CD14-positive monocyte (primary cell): ENCODE data around the gene RDH8. TPM values are rescaled to one million over a fixed set of nuclear protein-coding genes. Genes with fewer than 3 reads are reported as not detected.

Experiments
- DNase-seq, 3 donors: peaks; one replicate each; pipeline ENCODE4 v3.0.0-alpha.2; 2011 to 2022
- H2AFZ ChIP-seq: 2 replicates; pipeline ENCODE4 v1.6.0; 2012; ENCODE audit warnings: mild to moderate bottlenecking, low read depth, low read length, inconsistent platforms; ENCODE audit not compliant: insufficient read depth, poor library complexity, severe bottlenecking
- H3K27ac ChIP-seq, 2 donors: 1 replicate in 1 of 2; 2 replicates in 1 of 2; pipeline ENCODE4 v1.5.1; 2012 to 2013; ENCODE audit warnings: low read length in 2 of 2, control low read depth in 1 of 2, inconsistent platforms in 1 of 2, low read depth in 1 of 2, mild to moderate bottlenecking in 1 of 2
- H3K27me3 ChIP-seq, 2 donors: one replicate each; pipeline versions ENCODE4 v1.6.0 to v1.6.1; 2011 to 2013; ENCODE audit warnings: low read length in 2 of 2; ENCODE audit not compliant: control insufficient read depth in 2 of 2, insufficient read depth in 2 of 2
- H3K36me3 ChIP-seq, 2 donors: replicated peaks in 1 of 2; 1 replicate in 1 of 2; 2 replicates in 1 of 2; pipeline versions ENCODE4 v1.5.1 to v1.6.1; 2012 to 2013; ENCODE audit warnings: low read length in 2 of 2, control low read depth in 1 of 2, inconsistent platforms in 1 of 2, mild to moderate bottlenecking in 1 of 2; ENCODE audit not compliant: insufficient read depth in 2 of 2, control insufficient read depth in 1 of 2
- H3K4me1 ChIP-seq, 2 donors: 1 replicate in 1 of 2; 2 replicates in 1 of 2; pipeline versions ENCODE4 v1.5.1 to v1.6.1; 2012 to 2013; ENCODE audit warnings: low read length in 2 of 2, control low read depth in 1 of 2, inconsistent platforms in 1 of 2, mild to moderate bottlenecking in 1 of 2, moderate library complexity in 1 of 2; ENCODE audit not compliant: insufficient read depth in 2 of 2, control insufficient read depth in 1 of 2
- H3K4me2 ChIP-seq: replicated peaks from 2 replicates; pipeline ENCODE3; 2012; ENCODE audit warnings: low read length, moderate library complexity, mild to moderate bottlenecking; ENCODE audit not compliant: poor library complexity, severe bottlenecking; ENCODE audit errors: extremely low read depth
- H3K4me3 ChIP-seq, 3 experiments: fragments of 200-600 bp in 1 of 3; sonication (generic) in 1 of 3; replicated peaks in 1 of 3; 1 replicate in 2 of 3; 2 replicates in 1 of 3; pipeline ENCODE4 v1.5.1; 2011 to 2013; ENCODE audit warnings: low read length in 3 of 3, mild to moderate bottlenecking in 3 of 3, control low read depth in 2 of 3, low read depth in 2 of 3, inconsistent platforms in 1 of 3, moderate library complexity in 1 of 3
- H3K79me2 ChIP-seq: 2 replicates; pipeline ENCODE4 v1.6.0; 2012; ENCODE audit warnings: mild to moderate bottlenecking, control low read depth, inconsistent platforms, low read length, moderate library complexity; ENCODE audit not compliant: insufficient read depth
- H3K9ac ChIP-seq: 2 replicates; pipeline ENCODE4 v1.6.0; 2017; ENCODE audit warnings: low read length, mild to moderate bottlenecking; ENCODE audit not compliant: insufficient read depth, poor library complexity, severe bottlenecking
- H3K9me3 ChIP-seq, 2 donors: replicated peaks in 1 of 2; 1 replicate in 1 of 2; 2 replicates in 1 of 2; pipeline versions ENCODE4 v1.5.1 to v1.6.1; 2012 to 2013; ENCODE audit warnings: low read length in 2 of 2, control low read depth in 1 of 2; ENCODE audit not compliant: control insufficient read depth in 1 of 2, insufficient read depth in 1 of 2
- H4K20me1 ChIP-seq: 2 replicates; pipeline ENCODE4 v1.6.0; 2012; ENCODE audit warnings: mild to moderate bottlenecking, low read length, control low read depth, moderate library complexity; ENCODE audit not compliant: insufficient read depth
- H3K27ac Mint-ChIP-seq, 7 donors: one replicate each; pipeline ENCODE4 v1.8.0; 2020; ENCODE audit warnings: mild to moderate bottlenecking in 7 of 7, mixed read lengths in 7 of 7, moderate library complexity in 6 of 7, inconsistent platforms in 2 of 7
- H3K27me3 Mint-ChIP-seq, 3 donors: one replicate each; pipeline ENCODE4 v1.8.0; 2021 to 2022; ENCODE audit warnings: low read depth in 3 of 3, mild to moderate bottlenecking in 3 of 3, mixed read lengths in 3 of 3, moderate library complexity in 3 of 3, inconsistent platforms in 1 of 3
- H3K36me3 Mint-ChIP-seq, 2 donors: one replicate each; pipeline ENCODE4 v1.8.0; 2020; ENCODE audit warnings: mixed read lengths in 2 of 2, inconsistent platforms in 1 of 2, mild to moderate bottlenecking in 1 of 2
- H3K4me1 Mint-ChIP-seq: one replicate; pipeline ENCODE4 v1.8.0; 2020; ENCODE audit warnings: mild to moderate bottlenecking, mixed read lengths
- H3K4me3 Mint-ChIP-seq, 2 donors: one replicate each; pipeline ENCODE4 v1.8.0; 2020; ENCODE audit warnings: mild to moderate bottlenecking in 2 of 2, mixed read lengths in 2 of 2, moderate library complexity in 1 of 2
- H3K9me3 Mint-ChIP-seq, 7 donors: one replicate each; pipeline ENCODE4 v1.8.0; 2020 to 2022; ENCODE audit warnings: mixed read lengths in 7 of 7, mild to moderate bottlenecking in 6 of 7, moderate library complexity in 6 of 7, inconsistent platforms in 2 of 7
- WGBS: methylation state at CpG from one replicate; pipeline ENCODE4 v1.1.5; 2013; ENCODE audit warnings: missing lambda C conversion rate; ENCODE audit not compliant: insufficient coverage; 5-methylcytosine and 5-hydroxymethylcytosine counted together
- intact Hi-C, 2 donors: fragments of 100-400 bp; cut with micrococcal nuclease; formaldehyde crosslinking; loops; one replicate each; pipeline versions ENCODE4 v1.15.0 to v1.15.1; 2023
- polyA plus RNA-seq, 3 donors: library from polyadenylated mRNA; depleted of rRNA in 1 of 3; unstranded in 2 of 3; stranded (reverse) in 1 of 3; fragments of 300-500 nt in 2 of 3; fragments of >200 nt in 1 of 3; fragmentation: Illumina TruSeq in 2 of 3; gene quantifications; 1 replicate in 2 of 3; 2 replicates in 1 of 3; pipeline ENCODE4 v1.2.3, GENCODE V29; 2012 to 2021
- TF ChIP-seq, protein P1 (sequence below): fragments of 200-600 bp; IDR thresholded peaks from one replicate; pipeline ENCODE4 v1.8.0; 2022; ENCODE audit warnings: antibody characterized with exemption, mild to moderate bottlenecking

RDH8 gene
- polyA plus RNA-seq, 3 donors, result not detected

GRCh38 chr19:9972103-9972502 is 41.2 kb upstream of the RDH8 start:
- H3K4me1 Mint-ChIP-seq, result no peaks in the 10 kb centered on the region
- H3K27me3 ChIP-seq, result peaks cover 0 to 5% of the 10 kb centered on the region in 2 donors
- no peak overlapping the region for H3K9ac ChIP-seq
- peaks cover 0 to 2% (median 0%) of the 10 kb centered on the region in 7 donors for H3K9me3 Mint-ChIP-seq
- H3K36me3 Mint-ChIP-seq, result no peaks in the 10 kb centered on the region
- no peak overlapping the region for H3K4me3 ChIP-seq
- H3K27me3 Mint-ChIP-seq, result peaks cover 4 to 16% (median 5%) of the 10 kb centered on the region in 3 donors
- TF ChIP-seq, protein P1, sequence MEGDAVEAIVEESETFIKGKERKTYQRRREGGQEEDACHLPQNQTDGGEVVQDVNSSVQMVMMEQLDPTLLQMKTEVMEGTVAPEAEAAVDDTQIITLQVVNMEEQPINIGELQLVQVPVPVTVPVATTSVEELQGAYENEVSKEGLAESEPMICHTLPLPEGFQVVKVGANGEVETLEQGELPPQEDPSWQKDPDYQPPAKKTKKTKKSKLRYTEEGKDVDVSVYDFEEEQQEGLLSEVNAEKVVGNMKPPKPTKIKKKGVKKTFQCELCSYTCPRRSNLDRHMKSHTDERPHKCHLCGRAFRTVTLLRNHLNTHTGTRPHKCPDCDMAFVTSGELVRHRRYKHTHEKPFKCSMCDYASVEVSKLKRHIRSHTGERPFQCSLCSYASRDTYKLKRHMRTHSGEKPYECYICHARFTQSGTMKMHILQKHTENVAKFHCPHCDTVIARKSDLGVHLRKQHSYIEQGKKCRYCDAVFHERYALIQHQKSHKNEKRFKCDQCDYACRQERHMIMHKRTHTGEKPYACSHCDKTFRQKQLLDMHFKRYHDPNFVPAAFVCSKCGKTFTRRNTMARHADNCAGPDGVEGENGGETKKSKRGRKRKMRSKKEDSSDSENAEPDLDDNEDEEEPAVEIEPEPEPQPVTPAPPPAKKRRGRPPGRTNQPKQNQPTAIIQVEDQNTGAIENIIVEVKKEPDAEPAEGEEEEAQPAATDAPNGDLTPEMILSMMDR, result no peak
- DNase-seq, result no peak
- intact Hi-C loops, result no loop called here
- H2AFZ ChIP-seq, result no peak overlapping the region
- H3K36me3 ChIP-seq, result no peaks in the 10 kb centered on the region
- H3K79me2 ChIP-seq, result no peaks in the 10 kb centered on the region
- no peak overlapping the region for H3K27ac Mint-ChIP-seq
- no peaks in the 10 kb centered on the region for H3K4me1 ChIP-seq
- no peak overlapping the region for H3K27ac ChIP-seq
- H4K20me1 ChIP-seq, result no peaks in the 10 kb centered on the region
- no peaks in the 10 kb centered on the region for H3K9me3 ChIP-seq
- no peak overlapping the region for H3K4me2 ChIP-seq
- H3K4me3 Mint-ChIP-seq, result no peak overlapping the region
- WGBS, result 88% methylated on average over 5 of the region's 6 CpGs

- no peak overlapping the region for H3K27ac Mint-ChIP-seq
- no peaks in the 10 kb centered on the region for H4K20me1 ChIP-seq
- H3K4me1 ChIP-seq, result no peaks in the 10 kb centered on the region
- H3K27me3 ChIP-seq, result no peaks in the 10 kb centered on the region
- peaks cover 2 to 14% (median 12%) of the 10 kb centered on the region in 3 donors for H3K27me3 Mint-ChIP-seq
- H3K9me3 ChIP-seq, result no peaks in the 10 kb centered on the region
- no peaks in the 10 kb centered on the region for H3K36me3 ChIP-seq
- H3K4me2 ChIP-seq, result no peak overlapping the region
- no peaks in the 10 kb centered on the region for H3K79me2 ChIP-seq
- no peak overlapping the region for H3K27ac ChIP-seq
- H3K4me3 Mint-ChIP-seq, result no peak overlapping the region
- TF ChIP-seq, protein P1, result no peak
- no peaks in the 10 kb centered on the region for H3K36me3 Mint-ChIP-seq
- intact Hi-C loops, result no loop called here
- no peak overlapping the region for H2AFZ ChIP-seq
- H3K4me3 ChIP-seq, result no peak overlapping the region
- DNase-seq, result no peak
- no peaks in the 10 kb centered on the region for H3K4me1 Mint-ChIP-seq
- H3K9me3 Mint-ChIP-seq, result peaks cover 0 to 2% (median 0%) of the 10 kb centered on the region in 7 donors
- no peak overlapping the region for H3K9ac ChIP-seq
- WGBS, result 94% methylated on average over 5 of the region's 8 CpGs
Observed at GRCh38 chr19:9981406-9982260, 31.6 kb upstream of the RDH8 start.
